Myocyte (in vitro differentiated cells): ENCODE data around the gene ASB14. TPM values are rescaled to one million over a fixed set of nuclear protein-coding genes. Genes with fewer than 3 reads are reported as not detected.
"Not testable (repeated sequence)": the region's sequence is repeated elsewhere in the genome, so short reads cannot be mapped to it uniquely, and the experiment has no call there.

Source experiments
- DNase-seq: peaks from one replicate; pipeline ENCODE4 v3.0.0-alpha.2; 2012; ENCODE audit warnings: low read depth
- polyA plus RNA-seq: library from polyadenylated mRNA; unstranded; fragments of >200 nt; gene quantifications from one replicate; pipeline ENCODE4 v1.2.1, GENCODE V29; 2012; ENCODE audit warnings: missing spikeins
- total RNA-seq: library from RNA; depleted of rRNA; stranded (reverse); fragments of >200 nt; gene quantifications from 2 replicates; pipeline ENCODE4 v1.2.3, GENCODE V29; 2014

The ASB14 gene
- total RNA-seq, result 0.05 and 5.6 TPM in 2 replicates
- 0.58 TPM for polyA plus RNA-seq

DNA sequence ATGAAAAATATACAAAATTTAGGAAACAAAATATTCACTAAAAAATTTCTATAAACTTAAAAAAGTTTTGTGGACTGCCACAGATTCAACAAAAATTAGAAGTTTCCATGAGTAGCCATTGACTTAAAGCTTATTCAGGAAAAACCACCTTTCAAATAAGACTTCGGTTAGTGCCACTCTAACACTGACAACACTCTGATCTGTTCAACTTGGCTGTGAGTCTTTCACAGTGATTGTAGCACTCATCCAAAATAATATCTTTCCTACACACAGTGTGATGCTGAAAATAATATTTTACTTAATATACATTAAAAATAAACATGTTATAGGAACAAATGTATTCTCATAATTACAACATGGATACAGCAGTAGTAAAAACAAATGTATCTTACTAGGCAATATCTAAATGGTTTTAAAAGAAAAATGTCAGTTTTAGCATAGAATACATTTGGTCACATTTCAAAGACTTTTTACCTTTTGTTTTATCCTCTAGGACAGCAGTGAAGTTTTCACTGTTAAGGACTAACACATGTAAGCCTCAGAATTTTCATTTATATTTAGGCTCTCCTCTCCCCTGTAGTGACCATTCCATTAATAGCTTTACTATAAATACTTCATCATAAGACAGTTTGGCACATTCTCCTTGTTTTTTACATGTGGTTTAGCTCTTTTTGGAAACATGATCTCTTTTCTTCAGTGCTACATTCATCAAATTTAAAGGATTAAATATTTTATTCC lies at the start of gene ASB14:
ASB14 (minus strand) TSS at position 527 of the 738 bp plus-strand sequence. CDS start 652 bp downstream, outside the sequence.
- peak; percentile 36 for DNase-seq

DNA sequence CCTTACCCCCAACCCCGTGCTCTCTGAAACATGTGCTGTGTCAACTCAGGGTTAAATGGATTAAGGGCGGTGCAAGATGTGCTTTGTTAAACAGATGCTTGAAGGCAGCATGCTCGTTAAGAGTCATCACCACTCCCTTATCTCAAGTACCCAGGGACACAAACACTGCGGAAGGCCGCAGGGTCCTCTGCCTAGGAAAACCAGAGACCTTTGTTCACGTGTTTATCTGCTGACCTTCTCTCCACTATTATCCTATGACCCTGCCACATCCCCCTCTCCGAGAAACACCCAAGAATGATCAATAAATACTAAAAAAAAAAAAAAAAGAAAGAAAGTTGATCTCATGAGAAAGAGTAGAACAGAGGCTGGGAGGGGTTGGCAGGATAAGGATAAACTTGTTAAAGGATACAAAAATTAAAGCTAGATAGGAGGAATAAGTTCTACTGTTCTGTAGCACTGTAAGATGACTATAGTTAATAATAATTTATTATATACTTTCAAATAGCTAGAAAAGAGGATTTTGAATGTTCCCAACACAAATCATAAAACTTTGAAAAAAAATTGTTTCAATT lies 46.7 kb upstream of the ASB14 start:
- DNase-seq, result not testable (repeated sequence)

DNA sequence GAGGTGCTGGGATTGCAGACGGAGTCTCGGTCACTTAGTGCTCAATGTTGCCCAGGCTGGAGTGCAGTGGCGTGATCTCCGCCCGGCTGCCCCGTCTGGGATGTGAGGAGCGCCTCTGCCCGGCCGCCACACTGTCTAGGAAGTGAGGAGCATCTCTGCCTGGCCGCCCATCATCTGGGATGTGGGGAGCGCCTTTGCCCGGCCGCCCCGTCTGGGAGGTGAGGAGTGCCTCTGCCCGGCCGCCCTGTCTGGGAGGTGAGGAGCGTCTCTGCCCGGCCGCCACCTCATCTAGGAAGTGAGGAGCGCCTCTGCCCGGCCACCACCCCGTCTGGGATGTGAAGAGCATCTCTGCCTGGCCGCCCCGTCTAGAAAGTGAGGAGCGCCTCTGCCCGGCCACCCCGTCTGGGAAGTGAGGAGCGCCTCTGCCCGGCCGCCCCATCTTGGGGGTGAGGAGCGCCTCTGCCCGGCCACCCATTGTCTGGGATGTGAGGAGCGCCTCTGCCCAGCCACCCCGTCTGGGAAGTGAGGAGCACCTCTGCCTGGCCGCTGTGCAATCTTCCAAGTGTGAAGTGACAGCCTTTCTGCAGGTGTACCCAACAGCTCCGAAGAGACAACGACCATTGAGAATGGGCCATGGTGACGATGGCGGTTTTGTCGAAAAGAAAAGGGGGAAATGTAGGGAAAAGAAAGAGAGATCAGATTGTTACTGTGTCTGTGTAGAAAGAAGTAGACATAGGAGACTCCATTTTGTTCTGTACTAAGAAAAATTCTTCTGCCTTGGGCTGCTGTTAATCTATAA lies 46.0 kb upstream of the ASB14 start:
- DNase-seq, result not testable (repeated sequence)

DNA sequence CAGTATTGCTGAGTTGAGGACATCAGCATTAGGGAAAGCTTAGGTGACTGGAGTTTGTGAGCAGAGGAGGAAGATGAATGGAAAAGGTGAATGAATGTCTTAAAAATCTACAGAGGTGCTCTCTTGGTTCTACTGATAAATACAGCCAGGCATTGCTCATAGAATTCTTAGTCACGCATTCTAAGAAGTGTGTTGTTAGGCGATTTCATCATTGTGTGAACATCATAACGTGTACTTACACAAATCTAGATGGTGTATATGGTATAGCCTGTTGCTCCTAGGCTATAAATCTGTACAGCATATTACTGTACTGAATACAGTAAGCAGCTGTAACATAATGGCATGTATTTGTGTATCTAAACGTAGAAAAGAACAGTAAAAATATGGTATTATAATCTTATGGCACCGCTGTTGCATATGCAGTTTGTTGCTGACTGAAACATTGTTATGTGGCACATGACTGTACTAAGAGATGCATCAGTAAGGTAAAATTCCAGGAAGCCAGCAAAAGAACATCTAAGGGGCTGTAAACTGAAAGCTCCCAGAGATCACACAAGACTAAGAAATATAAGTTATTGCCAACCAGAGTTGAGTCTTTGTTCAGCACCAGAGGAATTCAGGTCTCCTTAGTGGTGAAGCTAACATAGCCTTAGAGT lies 42.9 kb upstream of the ASB14 start:
- no peak for DNase-seq

DNA sequence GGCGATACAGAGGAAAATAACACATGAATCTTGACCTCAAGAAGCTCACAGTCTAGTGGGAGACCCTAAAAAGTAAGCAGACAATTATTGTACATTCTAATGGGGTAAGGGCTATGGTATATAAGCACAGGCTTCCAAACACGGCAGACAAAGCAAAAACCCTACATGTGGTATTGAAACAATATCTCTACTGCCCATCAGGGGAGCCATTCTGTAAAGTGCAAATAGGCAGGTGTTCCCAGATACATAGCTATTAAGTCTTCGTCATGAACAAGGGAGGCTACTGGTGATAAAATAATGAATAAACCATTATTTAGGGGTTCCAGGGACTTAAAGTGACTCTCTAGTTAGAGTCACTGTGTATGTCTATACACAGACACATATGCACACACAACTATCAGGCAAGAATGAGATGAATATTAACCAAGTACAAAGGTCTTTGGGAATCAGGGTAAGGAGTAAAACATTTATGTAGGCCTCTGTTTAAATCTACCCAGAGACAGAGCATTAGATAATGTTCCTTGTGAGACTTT lies 38.7 kb upstream of the ASB14 start:
- DNase-seq, result no peak

DNA sequence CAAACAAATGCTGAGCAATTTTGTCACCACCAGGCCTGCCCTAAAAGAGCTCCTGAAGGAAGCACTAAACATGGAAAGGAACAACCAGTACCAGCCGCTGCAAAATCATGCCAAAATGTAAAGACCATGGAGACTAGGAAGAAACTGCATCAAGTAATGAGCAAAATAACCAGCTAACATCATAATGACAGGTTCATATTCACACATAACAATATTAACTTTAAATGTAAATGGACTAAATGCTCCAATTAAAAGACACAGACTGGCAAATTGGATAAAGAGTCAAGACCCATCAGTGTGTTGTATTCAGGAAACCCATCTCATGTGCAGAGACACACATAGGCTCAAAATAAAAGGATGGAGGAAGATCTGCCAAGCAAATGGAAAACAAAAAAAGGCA lies 34.0 kb upstream of the ASB14 start:
- DNase-seq, result not testable (repeated sequence)

DNA sequence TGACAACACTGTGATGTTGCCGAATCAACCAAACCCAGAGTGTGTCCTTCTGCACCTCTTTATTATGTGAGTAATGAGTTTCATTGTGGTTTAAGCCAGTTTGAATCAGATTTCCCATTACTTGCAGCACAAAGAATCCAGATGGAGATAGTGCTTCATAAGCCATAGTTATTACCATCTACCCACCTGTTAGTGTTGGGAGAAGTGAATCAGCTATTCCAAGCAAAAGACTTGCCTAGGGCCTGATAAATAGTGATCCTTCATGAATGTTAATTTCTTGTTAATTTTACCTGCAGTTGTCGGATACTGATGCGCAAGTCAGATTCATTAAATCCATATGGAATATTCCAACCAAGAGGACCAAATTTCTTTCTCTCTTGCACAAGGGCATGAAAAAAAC lies 21.7 kb upstream of the ASB14 start:
- peak; percentile 25 for DNase-seq

DNA sequence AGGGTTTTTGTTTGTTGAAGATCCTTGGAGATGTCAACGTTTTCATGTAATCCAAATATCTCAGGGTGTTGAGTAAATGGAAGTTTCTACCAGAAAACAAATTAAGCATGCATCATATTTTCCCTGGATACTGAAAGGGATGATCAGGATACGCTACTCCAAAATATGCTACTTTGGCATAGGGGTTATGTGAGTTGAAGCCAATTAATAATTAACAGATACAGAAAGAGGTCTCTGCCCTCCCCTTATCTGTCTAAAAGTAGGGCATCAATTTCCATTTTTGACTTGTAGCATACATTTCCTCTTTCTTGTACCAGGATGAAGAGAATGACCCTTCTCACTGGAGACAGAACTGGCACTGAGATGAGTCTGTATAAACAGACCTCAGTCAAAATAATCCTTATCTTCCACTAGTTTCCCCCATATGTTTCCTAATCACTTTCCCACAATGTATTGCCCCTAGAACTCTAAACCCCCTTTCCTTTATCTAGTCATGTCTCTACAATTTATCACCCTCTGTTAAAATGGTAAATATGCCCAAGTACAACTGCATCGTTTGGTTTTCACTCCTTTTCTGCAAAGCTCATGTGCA lies 17.4 kb upstream of the ASB14 start:
- no peak for DNase-seq

DNA sequence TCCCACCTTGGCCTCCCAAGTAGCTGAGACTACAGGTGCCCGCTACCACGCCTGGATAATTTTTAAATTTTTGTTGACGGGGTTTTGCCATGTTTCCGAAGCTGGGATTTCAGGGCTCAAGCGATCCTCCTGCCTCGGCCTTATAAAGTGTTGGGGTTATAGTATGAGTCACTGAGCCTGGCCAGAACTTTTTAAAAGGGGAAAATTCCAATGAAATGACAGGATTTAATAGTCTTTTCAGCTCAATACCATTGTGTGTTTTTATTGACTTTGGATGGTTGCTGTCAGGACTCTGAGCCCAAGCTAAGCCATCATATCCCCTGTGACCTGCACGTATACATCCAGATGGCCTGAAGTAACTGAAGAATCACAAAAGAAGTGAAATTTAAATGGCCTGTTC lies 11.0 kb upstream of the ASB14 start:
- DNase-seq, result not testable (repeated sequence)

DNA sequence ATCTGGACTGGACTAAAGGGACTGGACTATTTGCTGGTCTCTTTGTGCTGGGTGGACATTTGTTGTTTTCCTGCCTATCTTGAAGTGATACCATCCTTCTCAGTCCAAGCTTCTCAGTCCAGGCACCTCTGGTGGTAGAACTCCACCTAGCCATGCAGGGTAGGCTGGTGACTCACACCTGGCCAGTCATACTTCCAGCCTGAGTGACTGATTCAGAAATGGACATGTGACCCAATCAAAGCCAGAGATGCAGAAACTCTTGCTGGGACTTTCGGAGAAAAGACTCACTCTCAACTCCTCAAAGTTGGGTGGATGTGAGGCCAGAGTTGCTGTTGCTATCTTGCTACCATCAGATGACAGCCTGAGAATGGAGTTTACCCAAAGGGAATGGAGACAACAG lies 5.6 kb upstream of the ASB14 start:
- DNase-seq, result no peak

DNA sequence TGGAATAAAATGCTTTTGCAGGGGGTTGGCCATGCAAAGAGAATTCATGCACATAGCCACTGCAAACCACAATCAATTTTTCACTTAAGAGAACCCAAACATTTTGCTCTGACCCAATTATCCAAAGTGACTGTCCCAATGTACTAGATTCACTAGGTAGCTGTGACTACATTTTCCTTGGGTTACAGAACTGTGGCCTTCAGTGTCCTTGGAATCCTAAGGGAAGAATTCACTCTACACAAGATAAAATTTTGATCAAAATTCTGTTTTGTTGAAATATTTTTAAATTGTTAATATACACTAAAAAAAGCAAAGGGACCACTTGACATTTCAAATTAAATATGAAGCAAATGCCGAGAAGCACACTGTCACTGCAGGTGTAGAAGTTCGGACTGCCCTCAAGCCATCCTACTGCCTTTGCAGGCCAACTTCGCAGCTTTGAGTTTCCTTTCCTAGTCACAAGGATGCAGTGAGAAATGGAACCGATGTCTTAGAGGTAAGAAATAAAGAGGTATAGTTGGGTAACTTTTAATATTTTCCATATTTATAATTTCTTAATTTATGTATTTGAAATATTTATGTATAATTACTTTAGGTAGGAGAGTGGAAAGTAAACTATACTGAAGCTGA lies 527 bp upstream of the ASB14 start:
- DNase-seq, result no peak

DNA sequence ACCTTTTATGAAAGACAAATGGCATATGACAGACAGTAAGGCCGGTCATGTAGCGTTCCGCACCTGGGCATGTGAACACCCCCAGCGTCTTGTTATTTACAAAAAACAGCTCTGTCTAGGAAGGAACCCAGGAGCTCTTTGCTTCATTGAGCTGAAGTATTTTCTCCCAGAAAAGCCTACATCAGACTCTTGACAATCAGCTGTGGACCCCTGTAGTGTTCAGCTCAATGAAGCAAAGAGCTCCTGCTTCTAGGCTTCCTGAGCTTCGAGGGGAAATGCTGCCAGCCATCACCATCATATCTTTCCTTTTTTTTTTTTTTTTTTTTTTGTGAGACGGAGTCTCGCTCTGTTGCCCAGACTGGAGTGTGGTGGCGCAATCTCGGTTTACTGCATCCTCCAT lies 4.1 kb downstream of the ASB14 start:
- no peak for DNase-seq

DNA sequence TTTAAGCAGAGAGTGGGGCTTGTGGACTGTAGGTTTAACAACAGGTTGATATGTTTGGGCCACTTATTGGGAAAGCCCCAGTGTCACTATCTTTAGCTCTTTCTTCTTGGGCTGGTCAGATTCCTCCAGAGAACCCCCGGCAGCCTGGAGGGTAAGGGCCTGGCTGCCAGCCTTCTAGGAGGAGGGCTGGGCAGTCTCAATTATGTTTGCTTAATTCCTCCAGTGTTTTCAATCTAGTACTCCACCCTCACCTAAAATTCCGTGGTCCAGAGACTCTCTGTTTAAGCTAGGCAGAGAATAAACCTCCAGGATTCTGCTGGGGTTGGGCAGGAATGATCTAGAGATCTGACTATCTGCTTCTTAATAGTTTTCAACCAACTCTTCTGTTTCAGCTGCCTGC lies 5.3 kb downstream of the ASB14 start:
- DNase-seq, result no peak

DNA sequence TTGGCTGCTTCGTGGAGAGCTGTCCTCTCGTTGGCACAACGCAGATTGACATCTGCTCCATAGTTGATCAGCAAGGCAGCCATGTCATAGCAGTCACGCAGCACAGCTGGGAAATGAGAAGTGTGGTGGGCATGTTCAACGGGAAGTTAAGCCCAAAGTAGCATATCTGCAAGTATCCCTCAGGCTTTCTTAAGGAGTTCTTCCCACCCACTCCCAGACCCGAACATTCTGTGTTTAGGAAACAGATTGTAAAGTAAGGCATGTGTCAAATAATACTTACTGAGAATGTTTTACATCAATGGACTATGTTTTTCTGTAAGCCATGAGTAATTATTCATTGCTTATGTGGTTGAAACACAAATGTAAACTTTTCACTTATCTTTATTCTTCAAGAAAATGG lies 9.2 kb downstream of the ASB14 start:
- DNase-seq, result no peak

DNA sequence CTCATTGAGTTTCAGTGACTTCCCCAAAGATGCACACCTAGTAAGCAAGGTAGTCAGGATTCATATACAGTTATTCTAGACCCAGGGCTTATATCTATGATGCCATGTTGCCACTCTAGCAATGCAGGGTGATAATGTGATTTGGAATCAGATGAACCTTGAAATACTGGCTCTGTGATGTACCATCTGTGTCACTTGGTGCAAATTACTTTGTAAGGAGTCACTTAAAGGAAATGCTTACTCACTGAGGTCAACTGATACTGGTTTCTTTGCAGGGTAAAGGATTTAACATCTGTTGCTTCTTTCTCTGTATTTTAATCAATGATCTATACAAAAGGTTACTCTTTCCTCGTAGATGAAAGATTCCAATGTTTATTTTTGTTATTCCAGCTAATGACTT lies 10.8 kb downstream of the ASB14 start:
- peak; percentile 30 for DNase-seq

DNA sequence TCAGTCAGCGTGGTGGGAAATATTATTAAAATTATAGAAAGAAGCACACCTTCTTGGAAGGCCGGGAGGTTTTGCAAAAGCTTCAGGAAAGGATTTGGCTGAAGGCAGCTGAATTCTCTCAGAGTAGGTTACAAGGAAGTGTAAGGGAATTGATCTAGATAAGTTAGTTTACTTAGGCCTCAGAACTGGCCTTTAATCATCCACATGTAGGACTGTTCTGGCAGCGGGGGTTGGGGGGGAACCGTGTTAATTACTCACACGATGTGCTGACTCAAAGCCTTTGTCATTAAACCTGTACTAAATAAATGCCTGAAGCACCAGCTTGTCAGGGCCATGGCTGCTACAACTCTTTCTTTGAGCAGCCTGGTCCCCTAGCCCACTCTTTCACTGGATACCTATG lies 12.8 kb downstream of the ASB14 start:
- DNase-seq, result no peak

DNA sequence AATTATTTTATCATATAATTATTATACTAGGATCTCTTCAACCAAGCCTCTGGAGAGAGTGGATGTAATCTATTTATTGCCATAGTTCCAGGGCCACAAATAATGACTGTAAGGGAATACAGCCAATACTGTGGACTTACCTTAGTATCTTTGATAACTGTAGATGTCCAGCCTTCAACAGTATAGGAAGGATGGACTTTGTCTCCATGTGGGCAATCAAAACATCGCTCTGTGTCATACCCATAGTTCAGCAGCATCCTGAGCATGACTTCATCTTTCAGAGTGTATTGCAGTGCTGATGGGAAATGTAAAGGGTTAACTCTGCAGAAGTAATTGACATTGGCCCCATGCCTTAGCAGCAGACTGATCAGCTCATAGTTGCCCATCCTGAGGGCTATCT lies 14.2 kb downstream of the ASB14 start:
- DNase-seq, result no peak

DNA sequence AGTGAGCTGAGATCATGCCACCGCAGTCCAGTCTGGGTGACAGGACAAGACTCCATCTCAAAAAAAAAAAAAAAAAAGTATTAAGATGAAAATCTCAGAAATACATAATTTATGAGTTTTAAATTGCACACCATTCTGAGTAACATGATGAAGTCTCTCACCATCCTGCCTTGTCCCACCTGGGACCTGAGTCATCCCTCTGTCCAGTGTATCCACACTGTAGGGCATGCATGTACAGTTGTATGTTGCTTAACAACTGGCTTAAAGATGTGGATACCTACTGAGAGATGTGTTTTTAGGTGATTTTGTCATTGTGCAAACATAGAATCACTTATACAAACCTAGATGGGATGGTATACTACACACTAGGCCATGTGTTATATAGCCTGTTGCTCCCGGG lies 17.1 kb downstream of the ASB14 start:
- no peak for DNase-seq

DNA sequence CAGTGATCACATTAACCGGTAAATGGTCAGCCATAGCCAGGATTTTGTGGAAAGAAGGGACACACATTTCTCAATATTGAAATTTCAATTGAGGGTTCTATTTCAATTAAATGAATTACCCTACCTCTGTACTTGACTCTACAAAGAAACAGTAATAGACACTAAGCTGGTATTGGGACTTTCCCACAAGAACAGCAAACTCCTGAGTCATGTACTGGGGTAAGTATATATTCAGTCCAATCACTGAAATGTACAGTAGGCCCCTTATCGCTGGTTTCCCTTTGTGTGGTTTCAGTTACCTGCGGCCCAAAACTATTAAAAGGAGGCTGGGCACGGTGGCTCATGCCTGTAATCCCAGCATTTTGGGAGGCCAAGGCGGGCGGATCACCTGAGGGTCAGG lies 17.6 kb downstream of the ASB14 start:
- DNase-seq, result no peak

DNA sequence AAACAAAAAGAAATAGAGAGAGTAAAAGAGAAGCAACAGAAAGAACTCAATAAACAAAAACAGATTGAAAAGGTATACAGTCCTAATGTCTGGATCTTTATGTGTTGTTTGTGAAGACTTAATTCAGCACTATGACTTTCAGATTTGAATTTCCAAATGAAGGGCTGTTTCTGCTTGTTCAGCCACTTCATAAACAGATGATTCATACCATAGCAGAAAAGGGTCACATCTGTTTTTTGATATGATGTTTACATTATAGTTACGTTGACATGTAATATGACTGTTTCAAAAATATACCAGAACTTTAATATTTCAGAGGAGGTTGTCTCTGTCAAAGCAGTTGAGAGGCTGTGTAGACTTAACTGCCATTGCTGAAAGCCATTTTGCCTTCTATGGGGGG lies 24.1 kb downstream of the ASB14 start:
- DNase-seq, result no peak

DNA sequence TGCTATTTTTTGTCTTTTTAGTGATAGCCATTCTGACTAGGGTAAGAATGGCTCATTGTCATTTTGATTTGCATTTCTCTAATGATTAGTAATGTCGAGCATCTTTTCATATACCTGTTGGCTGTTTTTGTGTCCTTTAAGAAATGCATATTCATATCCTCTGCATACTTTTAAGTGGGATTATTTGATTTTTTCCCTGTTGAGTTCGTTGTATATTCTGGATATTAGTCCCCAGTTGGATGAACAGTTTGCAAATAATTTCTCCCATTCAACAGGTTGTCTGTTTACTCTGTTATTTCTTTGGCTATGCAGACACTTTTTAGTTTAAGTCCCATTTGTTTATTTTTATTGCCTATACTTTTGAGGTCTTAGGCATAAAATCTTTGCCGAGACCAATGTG lies 30.6 kb downstream of the ASB14 start:
- DNase-seq, result no peak
